HG02642 (cell line): ENCODE results near the gene PI3.

Experiments
- ATAC-seq: cut with Tn5 transposase; IDR thresholded peaks from one replicate; pipeline ENCODE4 v1.9.1; 2021; ENCODE audit warnings: mild to moderate bottlenecking; ENCODE audit not compliant: unreplicated experiment, poor library complexity

The PI3 gene

DNA sequence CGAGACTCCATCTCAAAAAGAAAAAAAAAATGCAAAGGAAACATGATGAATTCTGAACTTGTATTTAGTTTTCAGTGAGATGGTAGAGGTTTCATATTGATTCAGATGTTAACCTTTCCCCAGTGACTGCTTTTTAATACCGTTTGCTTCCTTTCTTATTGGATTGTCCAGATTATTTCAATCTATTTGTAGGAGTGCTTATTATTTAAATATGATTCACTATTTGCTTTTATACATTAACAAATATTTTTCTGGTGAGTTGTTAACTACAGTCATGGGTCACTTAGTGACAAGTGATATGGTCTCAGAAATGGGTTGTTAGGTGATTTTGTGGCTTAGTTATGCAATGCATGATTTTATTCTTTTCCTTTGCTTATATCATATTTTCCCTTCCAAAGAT, 8.4 kb downstream of the PI3 start:
- no peak for ATAC-seq

DNA sequence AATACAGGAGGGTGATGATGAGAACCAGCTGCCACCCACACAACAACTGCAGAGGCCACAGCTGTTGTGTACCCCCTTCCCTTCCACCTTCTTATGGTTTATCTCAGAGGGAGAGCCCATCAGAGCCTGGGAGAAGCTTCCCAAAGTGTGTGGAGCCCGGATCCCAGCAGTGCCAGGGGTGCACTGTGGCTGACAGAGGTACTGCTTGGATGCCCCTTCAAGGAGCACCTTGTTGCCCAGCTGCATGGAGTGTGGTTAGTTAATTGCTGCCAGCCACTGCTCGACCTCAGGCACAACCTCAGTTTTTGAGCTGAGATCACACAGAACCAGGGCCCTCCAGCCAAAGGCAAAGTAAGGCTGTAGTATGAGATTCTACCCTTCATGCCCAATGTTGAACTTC, 13.0 kb downstream of the PI3 start:
- no peak for ATAC-seq

DNA sequence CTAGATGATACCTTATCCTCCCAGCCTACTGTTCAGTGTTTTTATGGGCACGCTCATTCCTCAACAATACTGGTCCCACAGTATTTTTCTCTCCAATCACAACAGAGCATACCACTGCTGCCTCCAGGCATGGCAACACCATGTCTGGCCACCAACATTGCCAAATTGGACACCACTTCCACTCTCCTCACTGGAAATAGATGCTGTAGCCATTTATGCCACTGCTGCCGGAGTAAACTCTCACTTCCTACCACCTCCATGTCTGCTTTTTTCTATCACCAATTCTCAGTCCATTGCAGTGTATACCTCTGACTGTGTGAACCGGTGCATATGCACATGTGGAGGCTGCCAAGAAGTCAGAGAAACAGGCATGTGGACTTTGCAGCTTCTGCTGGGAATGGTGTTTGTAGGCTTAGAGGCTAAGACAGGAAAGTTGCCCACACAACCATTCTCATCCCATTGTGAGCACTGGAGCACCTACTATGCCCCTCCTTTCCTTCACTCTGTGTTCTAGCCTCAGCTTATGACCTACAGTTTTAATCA, 14.4 kb downstream of the PI3 start:
- no peak for ATAC-seq

DNA sequence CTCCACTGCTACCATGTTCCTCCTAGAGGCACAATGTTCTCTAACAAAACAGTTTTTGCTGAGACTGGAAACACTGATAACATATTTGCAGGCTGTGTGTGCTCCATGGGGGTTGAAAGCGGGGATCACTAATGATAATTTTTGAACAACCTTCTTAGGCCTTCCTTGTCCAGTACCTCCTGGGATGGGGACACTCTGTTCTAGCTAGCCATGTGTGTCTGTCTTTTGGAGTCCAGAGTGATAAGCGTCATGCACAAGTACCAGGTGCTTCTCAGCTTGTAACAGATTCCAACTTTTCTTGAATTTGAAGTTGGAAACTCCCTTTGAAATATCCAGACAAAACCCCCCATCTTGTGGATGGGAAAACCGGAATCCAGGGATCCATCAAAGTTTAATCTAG, 15.2 kb downstream of the PI3 start:
- ATAC-seq, result no peak

DNA sequence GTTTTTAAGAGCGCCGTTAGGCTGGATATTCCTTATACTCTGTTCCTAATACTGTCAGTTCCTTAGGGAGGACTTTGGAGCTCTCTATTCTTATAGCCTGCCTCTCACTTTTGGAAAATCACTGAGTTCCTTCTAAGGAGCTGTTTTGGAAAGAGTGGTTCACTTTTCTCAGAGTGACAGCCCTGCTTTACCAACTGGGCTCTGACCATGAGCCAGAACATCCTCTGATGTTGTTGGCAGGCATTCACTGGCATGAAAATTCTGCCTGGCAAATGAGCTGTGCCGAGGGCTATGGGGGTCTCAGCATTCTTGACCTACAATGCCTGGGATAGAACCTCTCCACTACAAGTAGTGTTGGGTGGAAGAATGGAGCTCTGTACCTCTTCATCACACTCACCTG, 17.2 kb downstream of the PI3 start:
- ATAC-seq, result no peak

- ATAC-seq, result no peak
These were observed 18.6 kb downstream of the PI3 start for GRCh38 chr20:45193331-45193730.

GRCh38 chr20:45206725-45207124, 32.0 kb downstream of the PI3 start, which contains the start of gene SEMG1:
Gene SEMG1 (plus strand): TSS chr20:45207033. CDS start chr20:45207054, 21 bp downstream.
- no peak for ATAC-seq

GRCh38 chr20:45209924-45210323, 35.2 kb downstream of the PI3 start:
- ATAC-seq, result no peak

DNA sequence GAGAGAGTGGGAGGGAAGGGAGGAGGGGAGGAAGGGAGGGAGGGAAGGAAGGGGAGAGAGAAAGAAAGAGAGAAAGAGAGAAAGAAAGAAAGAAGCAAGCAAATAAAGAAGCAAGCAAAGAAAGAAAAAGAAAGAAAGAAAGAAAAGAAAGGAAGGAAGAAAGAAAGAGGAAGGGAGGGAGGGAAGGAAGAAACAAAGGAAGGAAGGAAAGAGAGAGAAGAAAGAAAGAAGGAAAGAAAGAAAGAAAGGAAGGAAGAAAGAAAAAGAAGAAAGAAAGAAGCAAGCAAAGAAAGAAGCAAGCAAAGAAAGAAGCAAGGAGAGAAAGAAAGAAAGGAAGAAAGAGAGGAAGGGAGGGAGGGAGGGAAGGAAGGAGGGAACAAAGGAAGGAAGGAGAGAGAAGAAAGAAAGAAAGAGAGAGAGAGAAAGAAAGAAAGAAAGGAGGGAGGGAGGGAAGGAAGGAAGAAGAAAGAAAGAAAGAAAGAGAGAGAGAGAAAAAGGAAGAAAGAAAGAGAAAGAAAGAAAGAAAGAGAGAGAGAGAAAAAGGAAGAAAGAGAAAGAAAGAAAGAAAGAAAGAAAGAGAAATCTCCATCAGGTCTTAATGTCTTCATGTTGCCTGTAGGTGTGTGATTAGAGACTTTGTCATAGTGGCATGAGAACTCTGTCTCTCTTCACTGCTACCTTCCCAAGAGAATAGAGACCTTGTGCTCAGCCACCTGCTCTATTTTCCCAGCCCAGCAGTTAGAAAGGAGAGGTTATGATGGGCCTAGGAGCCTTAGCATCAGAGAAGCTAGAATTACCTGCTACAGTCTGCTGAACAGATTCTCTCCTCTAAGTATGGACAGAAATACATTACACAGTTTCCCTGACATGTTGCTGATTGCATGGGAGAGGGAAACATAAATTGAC, 37.1 kb downstream of the PI3 start:
- ATAC-seq, result no peak

- no peak for ATAC-seq
These were observed 38.1 kb downstream of the PI3 start for GRCh38 chr20:45212836-45213235.

GRCh38 chr20:45218124-45218523, 43.4 kb downstream of the PI3 start:
- no peak for ATAC-seq

DNA sequence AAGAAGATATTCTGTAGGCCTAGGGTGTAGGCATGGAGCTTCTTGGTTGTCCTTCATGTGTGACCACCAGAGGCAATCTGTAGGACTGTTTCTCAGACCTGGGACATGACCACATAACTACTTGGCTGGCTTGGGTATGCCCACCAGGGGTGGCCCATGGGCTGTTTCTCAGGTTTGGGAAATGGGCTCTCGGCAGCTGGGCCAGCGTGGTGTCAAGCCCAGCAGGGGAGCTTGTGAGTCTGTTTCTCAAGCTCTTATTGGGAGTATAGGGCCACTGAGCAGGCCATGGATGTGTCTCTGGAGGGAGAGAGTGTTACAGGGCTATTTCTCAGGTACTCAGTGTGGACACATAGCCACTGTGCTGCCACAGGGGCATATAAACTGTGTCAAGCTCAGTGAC, 43.9 kb downstream of the PI3 start:
- no peak for ATAC-seq

GRCh38 chr20:45221076-45221475, 46.4 kb downstream of the PI3 start, which contains the start of gene SEMG2:
Gene SEMG2 (plus strand): TSS chr20:45221373. CDS start chr20:45221390, 17 bp downstream.
- no peak for ATAC-seq

- ATAC-seq, result no peak
These were observed 48.4 kb downstream of the PI3 start for GRCh38 chr20:45223136-45223535.
